K562 treated with DMSO at 1 percent for 4 hours (cell line): ENCODE measurements around the gene TOP3B. TPM values are rescaled to one million over a fixed set of nuclear protein-coding genes. Genes with fewer than 3 reads are reported as not detected.

Experiments
- total RNA-seq: library from RNA; unstranded; fragments of 300-600 nt; gene quantifications from 2 replicates; pipeline ENCODE4 v1.2.3, GENCODE V29; 2022; ENCODE audit not compliant: insufficient read depth

Gene TOP3B, protein sequence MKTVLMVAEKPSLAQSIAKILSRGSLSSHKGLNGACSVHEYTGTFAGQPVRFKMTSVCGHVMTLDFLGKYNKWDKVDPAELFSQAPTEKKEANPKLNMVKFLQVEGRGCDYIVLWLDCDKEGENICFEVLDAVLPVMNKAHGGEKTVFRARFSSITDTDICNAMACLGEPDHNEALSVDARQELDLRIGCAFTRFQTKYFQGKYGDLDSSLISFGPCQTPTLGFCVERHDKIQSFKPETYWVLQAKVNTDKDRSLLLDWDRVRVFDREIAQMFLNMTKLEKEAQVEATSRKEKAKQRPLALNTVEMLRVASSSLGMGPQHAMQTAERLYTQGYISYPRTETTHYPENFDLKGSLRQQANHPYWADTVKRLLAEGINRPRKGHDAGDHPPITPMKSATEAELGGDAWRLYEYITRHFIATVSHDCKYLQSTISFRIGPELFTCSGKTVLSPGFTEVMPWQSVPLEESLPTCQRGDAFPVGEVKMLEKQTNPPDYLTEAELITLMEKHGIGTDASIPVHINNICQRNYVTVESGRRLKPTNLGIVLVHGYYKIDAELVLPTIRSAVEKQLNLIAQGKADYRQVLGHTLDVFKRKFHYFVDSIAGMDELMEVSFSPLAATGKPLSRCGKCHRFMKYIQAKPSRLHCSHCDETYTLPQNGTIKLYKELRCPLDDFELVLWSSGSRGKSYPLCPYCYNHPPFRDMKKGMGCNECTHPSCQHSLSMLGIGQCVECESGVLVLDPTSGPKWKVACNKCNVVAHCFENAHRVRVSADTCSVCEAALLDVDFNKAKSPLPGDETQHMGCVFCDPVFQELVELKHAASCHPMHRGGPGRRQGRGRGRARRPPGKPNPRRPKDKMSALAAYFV
- total RNA-seq, result 178 and 231 TPM in 2 replicates

DNA sequence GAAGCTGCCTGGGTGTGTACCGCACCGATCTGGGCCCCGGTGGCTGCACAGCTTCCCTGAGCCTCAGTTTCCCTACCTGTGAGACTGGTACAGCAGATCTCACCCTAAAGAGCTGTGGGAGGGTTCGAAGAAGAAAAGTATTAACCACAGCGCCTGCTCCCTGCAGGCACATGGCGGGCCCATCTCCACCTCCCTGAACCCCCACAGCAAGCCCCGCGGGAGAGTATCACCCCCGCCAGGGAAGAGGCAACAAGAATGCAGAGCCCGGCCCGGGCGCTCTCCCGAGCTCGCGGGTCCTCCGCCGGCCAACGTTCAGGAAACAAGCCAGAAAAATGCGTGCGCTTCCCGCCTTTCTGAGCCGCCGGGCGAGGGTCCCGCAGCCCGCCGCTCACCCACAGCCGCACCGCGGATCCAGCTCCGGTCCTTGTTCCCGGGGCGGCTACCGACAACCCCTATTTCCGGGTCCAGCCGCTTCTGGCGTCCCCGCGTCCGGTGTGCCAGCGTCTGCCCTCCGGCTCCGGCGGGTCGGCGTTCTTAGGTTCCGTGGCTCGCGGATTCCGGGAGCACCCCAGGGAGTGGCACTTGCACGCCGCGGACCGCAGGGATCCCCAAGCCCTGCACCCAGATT, at the start of gene TOP3B:
Gene TOP3B, minus strand, starts transcription at position 450 of the 628 bp plus-strand sequence. CDS start 7,078 bp downstream, outside the sequence.

DNA sequence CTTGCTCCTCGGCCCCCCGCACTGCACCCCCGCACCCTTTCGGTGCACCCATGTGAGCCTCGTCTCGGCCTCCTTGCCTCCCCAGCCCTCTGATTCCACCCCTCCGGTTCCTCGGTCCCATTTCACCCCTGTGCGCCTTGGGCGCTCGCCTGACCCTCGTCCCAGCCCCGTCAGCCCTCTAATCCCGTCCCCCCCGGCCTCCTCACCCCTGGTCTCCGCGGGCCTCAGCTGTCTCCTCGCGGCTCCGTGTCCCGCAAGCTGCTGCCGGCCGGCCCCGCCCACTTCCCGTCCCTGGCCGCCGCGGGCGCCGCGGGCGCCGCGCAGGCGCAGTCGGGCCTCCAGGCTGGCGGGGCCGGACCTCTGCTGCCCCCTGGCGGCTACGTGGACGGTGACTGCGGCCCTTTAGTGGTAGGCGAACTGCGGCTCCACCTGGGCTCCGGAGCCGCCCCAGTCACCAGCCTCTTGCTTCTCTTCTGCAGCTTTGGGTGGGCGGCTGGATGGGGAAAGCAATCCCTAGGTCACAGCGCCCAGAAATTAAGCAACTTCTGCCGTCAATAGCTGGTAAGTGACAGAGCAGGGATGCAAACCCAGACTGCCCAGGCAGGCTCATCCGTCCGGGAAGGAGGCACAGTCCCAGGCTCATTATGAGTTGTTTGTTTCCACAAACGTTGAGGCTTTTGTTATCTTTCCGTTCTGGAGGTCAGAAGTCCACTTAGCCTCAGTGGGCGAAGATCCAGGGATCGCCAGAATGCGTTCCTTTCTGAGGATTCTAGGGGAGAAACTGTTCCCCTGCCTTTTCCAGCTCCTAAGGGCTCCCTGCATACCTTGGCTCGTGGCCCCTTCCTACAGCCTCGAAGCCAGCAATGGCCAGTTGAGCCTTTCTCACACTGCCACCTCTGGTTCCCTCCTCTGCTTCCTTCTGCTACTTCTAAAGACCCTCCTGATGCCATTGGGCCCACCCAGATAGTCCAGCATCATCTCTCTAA, 29.7 kb downstream of the TOP3B start, which contains the start of gene PPM1F:
Gene PPM1F, minus strand, starts transcription at position 263 of the 986 bp plus-strand sequence. CDS start 6,800 bp downstream, outside the sequence.

Other genes starting within 250 kb of the TOP3B start
- gene YPEL1, start 247.0 kb downstream of the TOP3B start, total RNA-seq, result 2.2 and 7.5 TPM in 2 replicates
- 239 and 265 TPM in 2 replicates for gene MAPK1, start 115.1 kb downstream of the TOP3B start, total RNA-seq
- gene PPM1F, start 29.9 kb downstream of the TOP3B start, total RNA-seq, result 82.2 and 83.8 TPM in 2 replicates